GM19240 (cell line): Measurements from ENCODE around the gene PRR11.
"Not testable (repeated sequence)": the region's sequence is repeated elsewhere in the genome, so short reads cannot be mapped to it uniquely, and the experiment has no call there.

Experiments
- DNase-seq: peaks from one replicate; pipeline ENCODE4 v3.0.0; 2011; ENCODE audit warnings: low spot score; ENCODE audit not compliant: insufficient read length

Gene PRR11

GRCh38 chr17:59151591-59151990 is 4.0 kb upstream of the PRR11 start:
- DNase-seq = no peak

- no peak for DNase-seq
Observed at GRCh38 chr17:59152925-59153324, 2.6 kb upstream of the PRR11 start.

- DNase-seq = no peak
Observed at GRCh38 chr17:59154292-59154720, 1.2 kb upstream of the PRR11 start.

DNA sequence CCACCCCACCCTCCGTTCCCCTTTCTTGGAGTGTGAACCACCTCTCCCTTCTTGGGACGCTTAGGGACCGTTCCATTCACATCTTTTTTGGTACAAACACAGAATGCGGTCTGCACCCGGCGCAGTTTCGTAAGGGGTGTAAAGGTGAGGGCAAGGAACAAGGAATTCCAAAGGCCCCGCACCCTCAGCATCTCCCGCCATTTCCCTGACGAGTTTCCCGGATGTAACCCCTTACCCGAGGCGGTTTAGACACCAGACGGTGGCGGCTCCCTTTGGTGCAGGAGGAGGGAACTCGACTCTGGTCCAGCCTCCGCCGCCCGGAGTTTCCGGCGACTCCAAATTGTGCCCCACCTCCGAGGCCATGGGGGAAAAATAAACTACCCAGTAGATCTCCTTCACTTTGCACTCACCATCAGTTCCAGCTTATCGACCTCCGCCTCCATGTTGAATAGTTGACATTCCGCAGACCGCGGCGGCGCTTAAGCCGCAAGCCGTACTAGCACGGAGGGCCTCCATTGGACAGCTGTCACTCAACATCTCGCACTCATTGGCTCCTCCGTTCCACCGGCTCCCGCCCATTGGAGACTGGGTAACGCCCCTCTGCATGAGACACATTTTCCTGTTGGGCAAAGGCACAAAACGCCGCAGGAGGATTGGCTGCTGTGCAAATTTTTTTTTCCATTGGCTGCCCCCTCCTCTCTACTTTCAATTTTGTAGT is 666 bp upstream of the PRR11 start, which contains the start of gene SKA2:
TSS of gene SKA2 (minus strand) at position 466 of the 718 bp plus-strand sequence. CDS start at position 443, 23 bp downstream.
- peak; percentile 4 for DNase-seq

GRCh38 chr17:59160157-59161025 is 4.8 kb downstream of the PRR11 start:
- no peak for DNase-seq

DNA sequence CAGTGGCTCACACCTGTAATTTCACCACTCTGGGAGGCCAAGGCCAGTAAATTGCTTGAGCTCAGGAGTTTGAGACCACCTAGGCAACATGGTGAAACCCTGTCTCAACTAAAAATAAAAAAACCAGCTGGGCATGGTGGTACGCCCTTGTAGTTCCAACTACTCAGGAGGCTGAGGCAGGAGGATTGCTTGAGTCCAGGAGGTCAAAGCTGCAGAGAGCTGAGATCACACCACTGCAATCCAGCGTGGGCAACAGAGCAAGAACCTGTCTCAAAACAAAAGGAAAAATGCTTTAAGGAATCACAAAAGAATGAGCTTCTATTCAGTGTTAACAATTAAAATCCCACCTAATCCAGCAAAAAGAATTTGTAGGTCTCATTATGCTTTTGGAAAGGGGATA is 5.9 kb downstream of the PRR11 start:
- DNase-seq = no peak

- peak; percentile 10 for DNase-seq
Observed at GRCh38 chr17:59165933-59166342, 10.4 kb downstream of the PRR11 start.

DNA sequence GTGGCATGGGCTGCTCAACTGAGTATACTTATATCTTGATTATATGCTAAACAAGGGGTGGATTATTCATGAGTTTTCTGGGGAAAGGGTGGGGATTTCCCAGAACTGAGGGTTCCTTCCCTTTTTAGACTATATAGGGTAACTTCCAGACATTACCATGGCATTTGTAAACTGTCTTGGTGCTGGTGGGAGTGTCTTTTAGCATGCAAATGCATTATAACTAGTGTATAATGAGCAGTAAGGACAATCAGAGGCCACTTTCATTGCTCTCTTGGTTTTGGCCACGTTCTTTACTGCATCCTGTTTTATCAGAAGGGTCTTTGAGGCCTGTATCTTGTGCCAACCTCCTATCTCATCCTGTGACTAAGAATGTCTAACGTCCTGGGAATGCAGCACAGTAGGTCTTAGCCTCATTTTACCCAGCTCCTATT is 12.0 kb downstream of the PRR11 start:
- DNase-seq = no peak

- DNase-seq = no peak
Observed at GRCh38 chr17:59172436-59173004, 17.0 kb downstream of the PRR11 start.

- no peak for DNase-seq
Observed at GRCh38 chr17:59174671-59175070, 19.1 kb downstream of the PRR11 start.

DNA sequence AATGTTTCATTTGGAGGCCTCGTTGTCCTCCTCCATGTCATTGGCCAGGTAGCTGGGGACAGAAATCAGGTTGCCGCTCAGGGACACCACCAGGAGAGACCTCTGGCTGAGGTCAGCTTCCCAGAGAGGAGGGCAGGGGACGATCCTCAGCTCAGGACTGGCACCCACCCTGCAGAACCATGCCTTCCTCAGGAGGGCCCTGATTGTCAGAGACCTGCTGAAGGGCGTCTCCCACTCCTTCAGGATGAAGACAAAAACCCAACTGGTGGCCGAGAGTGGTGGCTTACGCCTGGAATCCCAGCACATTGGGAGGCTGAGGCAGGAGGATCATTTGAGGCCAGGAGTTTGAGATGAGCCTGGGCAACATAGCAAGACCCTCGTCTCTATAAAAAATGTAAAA is 19.5 kb downstream of the PRR11 start:
- no peak for DNase-seq

DNA sequence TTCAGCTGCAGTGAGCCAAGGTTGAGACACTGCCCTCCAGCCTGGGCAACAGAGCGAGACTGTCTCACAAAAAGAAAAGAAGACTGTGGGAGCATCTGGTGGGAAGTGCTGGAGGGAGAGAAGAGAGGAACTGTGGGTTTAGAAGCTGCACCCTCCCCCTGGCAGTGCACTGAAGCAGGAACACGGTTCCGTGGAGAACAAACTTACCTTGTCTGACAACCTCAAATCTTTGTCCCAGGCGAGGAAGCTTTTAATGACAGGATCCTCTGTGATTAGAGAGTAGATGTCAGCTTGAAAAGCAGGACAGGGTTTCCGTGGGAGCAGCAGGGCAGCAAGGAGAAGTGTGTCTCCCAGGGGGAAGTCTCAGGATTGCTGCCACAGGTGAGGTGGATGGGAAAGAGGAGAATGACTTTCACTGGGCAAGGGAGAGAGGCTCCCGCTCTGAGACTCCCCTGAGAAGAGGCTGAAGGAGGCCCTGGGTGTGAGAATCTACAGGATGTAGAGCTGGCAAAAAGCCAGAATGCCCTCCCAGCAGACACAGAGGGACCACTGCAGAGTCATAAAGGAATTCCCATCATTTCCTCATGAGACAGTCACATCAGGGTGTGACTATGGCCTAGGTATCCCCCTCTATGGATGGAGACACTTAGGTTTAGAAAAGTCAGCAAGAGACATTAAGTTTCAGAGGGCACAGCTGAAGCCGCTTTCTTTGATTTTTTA is 22.9 kb downstream of the PRR11 start:
- no peak for DNase-seq

DNA sequence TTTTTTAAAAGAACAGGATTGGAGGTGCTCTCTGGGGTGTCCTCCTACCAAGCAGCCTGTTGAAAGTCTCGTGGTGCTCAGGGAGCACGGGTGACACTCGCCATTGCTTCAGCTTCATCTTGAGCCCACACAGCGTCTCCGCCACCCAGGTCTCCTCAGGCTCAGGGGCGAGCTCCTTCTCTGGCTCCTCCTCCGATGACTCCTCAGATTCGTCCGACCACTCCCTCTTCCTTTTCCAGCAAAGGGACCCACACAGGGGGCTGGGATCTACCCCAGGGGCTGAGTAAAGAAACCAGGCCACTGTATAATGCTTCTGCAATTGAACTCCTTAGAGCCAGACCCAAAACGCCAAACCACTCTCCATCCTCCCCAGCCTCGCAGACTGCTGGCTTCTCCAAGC is 24.1 kb downstream of the PRR11 start:
- DNase-seq = not testable (repeated sequence)

- no peak for DNase-seq
Observed at GRCh38 chr17:59180626-59181025, 25.1 kb downstream of the PRR11 start.

GRCh38 chr17:59181481-59181880 is 25.9 kb downstream of the PRR11 start:
- no peak for DNase-seq

DNA sequence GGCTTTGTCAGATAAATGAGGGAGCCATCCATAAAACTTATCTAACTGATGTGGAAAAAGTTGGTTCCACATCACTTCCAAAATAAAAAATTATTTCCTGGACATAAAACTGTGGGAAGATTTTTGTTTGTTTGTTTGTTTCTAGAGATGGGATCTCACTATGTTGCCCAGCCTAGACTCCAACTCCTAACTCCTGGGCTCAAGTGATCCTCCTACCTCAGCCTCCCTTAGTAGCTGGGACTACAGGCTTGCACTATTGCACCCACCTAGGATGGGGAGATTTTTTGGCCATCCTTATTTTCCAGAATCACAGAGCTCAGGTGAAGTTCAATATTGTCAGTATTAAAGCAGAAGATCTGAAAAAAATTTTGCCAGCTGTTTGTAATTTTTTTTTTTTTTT is 30.5 kb downstream of the PRR11 start:
- DNase-seq = no peak

DNA sequence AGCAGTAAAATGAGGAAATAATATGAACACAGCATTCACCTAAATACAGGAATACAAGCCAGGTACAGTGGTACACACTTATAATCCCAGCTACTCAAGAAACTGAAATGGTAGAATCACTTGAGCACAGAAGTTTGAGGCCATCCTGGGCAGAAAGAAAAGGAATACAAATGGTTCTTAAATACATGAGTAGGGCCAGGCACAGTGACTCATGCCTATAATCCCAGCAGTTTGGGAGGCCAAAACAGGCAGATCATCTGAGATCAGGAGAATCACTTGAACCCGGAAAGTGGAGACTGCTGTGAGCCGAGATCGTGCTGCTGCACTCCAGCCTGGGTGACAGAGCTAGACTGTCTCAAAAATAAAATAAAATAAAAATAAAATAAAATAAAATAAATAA is 31.3 kb downstream of the PRR11 start:
- no peak for DNase-seq

- DNase-seq = no peak
Observed at GRCh38 chr17:59190806-59191205, 35.3 kb downstream of the PRR11 start.

DNA sequence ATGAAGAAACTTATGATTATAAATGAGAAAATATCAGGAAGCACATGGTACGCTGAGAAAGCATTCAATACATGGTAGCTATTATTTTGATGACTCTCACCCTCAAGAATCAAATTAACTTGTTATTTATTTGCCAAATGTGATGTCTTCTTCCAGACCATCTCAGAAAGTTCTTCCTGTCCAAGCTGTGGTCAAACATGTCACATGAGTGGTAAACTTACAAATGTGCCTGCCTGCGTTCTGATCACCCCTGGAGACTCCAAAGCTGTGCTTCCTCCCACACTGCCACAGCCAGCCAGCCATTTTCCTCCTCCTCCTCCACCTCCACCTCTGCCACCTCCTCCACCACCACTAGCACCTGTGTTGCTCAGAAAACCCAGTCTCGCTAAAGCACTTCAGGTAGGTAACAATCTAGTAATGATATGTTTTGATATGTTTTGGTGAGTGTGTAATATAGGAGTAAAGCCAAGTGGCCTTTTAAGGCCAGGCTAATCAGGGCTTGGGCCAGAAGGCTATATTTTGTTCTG is 37.9 kb downstream of the PRR11 start:
- no peak for DNase-seq

DNA sequence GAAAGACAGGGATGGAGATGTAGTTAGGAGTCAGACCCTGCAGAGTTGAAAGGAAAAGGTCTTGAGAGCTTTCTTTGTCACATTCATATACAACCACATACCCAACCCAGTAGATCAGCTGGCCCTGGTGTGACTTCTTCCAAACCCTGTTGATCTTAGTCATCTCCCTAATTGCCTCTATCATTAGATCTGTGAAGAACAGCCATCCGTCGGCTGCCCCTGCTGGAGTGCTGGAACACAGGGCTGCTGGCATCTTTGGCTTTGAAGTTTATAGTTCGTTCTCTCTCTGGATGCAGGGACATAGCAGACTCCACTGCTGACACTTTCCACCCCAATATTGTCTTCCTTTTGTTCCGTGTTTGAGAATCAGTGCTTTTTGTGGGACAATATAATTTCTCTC is 43.9 kb downstream of the PRR11 start:
- DNase-seq = no peak

DNA sequence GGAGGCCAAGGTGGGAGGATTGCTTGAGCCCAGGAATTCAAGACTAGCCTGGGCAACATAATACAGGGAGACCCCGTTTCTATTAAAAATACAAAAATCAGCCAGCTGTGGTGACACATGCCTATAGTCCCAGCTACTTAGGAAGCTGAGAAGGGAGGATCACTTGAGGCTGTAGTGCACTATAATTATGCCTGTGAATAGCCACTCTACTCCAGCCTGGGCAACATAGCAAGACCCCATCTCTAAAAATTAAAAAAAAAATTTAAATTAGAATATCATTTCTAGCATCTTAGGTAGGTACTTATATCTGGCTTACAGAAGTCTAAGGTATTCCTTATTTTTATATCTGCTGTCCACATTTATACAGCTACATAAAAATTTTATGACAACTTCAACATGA is 46.8 kb downstream of the PRR11 start:
- no peak for DNase-seq
